GM20431 (cell line): ENCODE measurements around the gene CHRD.
"Not testable (repeated sequence)": the region's sequence is repeated elsewhere in the genome, so short reads cannot be mapped to it uniquely, and the experiment has no call there.

ENCODE experiments used
- in situ Hi-C: fragments of 300-500 bp; cut with MseI, MboI; formaldehyde crosslinking; loops from one replicate; pipeline ENCODE4 v1.15.0; 2020; ENCODE audit warnings: low sequenced_read_pairs; ENCODE audit not compliant: unreplicated experiment

Gene CHRD

DNA sequence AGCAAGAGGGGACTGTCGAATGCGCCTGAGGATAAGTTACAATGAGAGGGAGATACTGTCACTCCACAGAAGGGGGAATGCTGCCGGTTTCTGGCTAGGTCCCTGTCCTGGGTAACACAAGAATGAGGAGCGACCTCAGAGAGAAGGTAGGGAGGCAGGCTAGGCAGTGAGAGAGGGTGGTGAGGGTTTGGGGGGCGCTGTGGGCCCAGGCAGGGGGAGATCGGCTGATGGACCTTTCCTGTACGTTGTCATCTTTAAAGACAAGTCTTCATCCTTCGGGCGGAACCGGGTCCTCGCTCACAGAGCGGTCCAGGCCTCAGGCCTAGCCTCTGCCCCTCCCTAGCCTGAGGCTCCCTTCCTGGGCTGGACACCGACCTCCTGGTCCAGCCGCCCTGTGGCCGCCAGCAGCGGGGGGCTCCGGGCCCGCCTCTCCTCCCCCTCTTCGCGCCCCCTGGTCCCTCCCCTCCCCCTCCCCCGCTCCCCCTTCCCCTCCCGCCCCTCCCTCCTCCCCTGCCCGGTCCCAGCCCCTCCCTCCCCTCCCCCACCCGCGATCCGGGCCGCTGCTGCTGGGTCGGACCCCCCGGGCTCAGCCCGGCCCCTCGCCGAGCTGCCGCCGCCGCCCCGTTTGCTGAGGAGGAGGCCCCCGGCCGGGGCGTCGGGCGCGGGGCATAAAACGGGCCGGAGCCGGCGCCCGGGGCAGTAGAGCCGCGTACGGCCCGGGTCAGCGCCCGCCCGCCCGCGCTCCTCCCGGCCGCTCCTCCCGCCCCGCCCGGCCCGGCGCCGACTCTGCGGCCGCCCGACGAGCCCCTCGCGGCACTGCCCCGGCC lies at the start of gene CHRD:
TSS of gene CHRD (plus strand) at position 697 of the 827 bp plus-strand sequence. CDS start 265 bp downstream, outside the sequence.
- in situ Hi-C loops = no loop called here

GRCh38 chr3:184332370-184333090 lies 47.3 kb upstream of the CHRD start:
- in situ Hi-C loops = no loop called here

- in situ Hi-C loops = no loop called here
Measured at GRCh38 chr3:184333190-184333589, 46.7 kb upstream of the CHRD start.

DNA sequence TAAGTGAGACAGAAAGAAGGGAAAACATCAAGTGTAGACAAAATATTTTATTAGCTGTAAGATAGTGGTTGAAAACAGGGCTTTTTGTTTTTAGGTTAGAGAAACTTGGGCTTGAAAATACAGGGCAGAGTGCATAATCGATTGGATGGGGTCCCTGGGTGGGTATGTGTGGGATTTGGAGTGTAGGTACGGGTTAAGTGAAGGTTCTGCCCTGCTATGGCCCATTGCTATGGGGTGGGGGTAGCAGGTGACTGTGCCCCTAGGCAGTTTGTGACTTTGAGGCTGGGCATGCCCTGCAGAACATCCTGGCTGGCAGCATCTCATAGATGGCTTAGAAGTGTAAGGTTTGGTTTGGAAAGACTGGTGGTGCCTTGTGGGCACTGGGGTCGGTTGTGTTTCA lies 46.2 kb upstream of the CHRD start:
- in situ Hi-C loops = no loop called here

- in situ Hi-C loops = no loop called here
Measured at GRCh38 chr3:184334470-184335158, 45.2 kb upstream of the CHRD start.

DNA sequence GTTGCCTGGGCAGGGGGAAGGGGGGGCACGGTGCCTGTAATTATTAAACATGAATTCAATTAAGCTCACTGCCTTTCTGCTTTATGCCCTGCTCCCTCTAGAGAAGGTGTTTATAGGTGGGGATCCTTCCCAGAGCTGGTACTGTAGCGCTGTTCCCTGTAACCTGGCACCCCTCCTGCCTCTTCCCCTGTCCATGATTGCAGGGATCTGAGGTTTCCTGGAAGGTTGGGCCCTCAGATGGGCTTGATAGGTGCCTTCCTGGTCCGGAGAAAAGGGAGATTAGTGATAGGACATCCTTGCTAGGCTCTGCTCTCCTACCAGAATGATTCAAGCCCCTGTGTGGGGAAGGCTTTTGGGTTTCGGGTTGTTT lies 44.6 kb upstream of the CHRD start:
- in situ Hi-C loops = no loop called here

- in situ Hi-C loops = no loop called here
Measured at GRCh38 chr3:184335661-184336546, 44.0 kb upstream of the CHRD start.

DNA sequence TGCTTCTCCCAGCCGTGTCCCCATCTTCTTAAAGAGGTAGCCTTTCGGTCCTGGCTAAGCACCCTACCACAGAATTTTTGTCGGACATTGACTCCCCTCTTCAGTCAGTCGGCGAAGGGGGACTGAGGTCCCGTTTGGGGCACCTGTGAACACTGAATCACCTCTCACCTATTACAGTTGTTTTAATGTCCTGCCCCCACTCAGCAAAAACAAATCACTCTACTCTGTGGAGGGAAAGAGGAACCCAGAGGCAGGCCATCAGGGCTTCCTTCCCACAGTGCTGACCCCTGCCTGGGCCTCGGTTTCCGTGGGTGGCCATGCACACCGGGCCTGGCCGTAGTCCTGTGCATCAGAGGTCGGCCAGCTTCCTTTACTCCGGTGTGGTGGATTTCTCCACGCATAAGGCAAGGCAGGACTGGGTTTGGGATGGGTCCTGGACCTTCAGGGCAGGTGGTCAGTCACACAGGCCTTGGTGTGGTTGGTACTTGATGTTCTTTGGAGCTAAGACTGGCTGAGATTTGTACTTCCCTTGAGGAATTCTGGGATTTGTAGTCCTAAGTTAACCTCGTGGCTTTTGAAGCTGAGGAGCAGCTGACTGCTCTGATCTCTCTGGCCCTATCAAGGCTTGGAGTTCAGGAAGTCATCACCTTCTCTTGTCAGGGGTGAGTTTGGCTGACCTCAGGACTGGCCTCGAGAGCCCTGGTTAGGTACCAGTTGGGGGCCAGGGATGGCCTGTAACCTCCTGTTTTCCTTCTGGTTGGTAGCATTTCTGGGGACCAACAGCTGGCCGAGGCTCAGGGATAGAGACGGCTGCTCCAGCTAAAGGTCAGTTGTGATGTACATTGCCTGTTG lies 43.1 kb upstream of the CHRD start:
- in situ Hi-C loops = no loop called here

DNA sequence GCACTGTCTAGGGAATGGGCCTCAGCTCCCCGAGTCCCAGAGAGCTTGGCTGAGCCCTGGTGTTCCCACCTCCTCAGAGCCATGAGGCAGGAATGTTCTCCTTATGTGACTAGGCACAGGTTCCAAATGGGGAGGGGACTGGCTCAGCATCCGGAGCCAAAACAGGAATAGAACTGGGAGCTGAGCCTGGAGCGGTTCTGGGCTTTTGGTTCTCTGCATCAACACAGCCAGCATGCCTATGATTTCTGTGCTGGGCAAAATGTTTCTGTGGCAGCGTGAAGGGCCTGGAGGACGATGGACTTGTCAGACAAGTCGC lies 42.5 kb upstream of the CHRD start, which contains the start of gene FAM131A:
TSS of gene FAM131A (plus strand) at position 202 of the 316 bp plus-strand sequence. CDS start at position 233, 31 bp downstream.
- in situ Hi-C loops = no loop called here

- in situ Hi-C loops = no loop called here
Measured at GRCh38 chr3:184337981-184338380, 41.9 kb upstream of the CHRD start.

GRCh38 chr3:184338511-184338945 lies 41.3 kb upstream of the CHRD start:
- in situ Hi-C loops = no loop called here

DNA sequence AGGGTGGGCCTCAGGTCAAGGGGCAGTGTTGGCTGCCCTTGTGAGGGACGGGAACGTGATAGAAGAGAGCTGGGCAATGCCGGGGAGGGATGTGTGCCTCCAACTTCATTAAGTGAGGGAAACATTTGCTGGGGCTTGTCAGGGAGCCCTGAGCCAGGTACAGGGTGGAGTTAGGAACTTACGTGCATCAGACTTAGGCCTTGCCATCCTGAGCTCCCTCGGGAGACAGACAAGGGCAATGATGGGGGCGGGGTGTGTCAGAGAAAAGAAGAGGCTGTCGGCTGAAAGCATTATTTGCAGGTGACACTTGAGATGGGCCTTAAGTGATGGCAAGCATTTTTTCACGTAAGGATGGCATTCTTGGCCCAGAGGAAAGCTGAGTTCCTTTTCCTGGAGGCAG lies 40.9 kb upstream of the CHRD start:
- in situ Hi-C loops = no loop called here

DNA sequence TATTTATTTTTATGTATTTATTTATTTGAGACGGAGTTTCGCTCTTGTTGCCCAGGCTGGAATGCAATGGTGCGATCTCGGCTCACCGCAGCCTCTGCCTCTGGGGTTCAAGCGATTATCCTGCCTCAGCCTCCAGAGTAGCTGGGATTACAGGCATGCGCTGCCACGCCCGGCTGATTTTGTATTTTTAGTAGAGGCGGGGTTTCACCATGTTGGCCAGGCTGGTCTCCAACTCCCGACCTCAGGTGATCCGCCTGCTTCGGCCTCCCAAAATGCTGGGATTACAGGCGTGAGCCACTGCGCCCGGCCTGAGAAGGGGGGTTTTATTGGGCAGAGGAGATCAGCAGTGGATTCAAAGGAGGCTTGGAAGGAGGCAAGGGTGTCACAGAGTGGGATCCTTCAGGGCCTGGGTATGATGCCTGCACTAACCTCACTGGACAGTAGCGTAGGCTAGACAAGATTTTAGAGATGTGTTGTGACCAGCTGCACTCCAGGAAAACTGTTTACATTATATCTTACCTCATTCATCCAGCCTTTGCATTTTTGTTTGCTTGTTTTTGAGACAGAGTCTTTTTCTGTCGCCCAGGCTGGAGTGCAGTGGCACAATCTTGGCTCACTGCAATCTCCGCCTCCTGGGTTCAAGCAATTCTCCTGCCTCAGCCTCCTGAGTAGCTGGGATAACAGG lies 40.3 kb upstream of the CHRD start:
- in situ Hi-C loops = not testable (repeated sequence)

- in situ Hi-C loops = no loop called here
Measured at GRCh38 chr3:184341925-184342324, 37.9 kb upstream of the CHRD start.

DNA sequence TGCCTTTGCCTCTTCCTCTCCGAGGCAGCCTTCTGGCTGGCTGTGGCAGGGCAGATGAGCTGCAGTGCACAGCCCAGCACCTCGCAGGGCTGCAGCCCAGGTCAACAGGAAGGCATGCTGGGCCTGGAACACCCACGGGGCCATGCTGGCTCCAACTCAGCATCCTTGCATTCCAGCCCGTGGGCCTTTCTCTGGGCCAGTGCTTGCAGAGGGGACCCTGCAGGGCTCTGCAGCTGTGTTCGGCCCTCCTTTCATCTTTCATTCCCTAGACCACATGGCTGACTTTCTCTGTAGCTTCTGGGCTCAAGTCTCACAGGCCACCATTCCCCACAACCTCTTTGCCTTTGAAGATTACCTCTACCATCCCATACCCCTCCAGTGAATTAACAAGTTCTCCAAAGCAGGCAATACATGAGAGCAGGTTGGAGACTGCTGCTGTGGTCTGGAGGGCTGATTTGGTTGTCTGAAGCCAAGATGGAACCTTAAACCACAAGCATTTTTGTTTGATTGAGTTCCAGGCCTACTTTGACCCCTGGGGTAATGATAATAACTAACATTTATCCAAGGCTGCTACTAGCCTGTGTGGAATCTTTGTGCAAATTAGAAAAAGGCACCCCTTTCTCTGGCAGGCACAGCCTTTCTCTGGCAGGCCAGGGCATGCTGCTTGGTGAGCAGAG lies 36.5 kb upstream of the CHRD start:
- in situ Hi-C loops = no loop called here

GRCh38 chr3:184344579-184345316 lies 35.1 kb upstream of the CHRD start:
- in situ Hi-C loops = no loop called here
